AG04450 (cell line): Measurements from ENCODE around the gene CBX4. TPM values are rescaled to one million over a fixed set of nuclear protein-coding genes. Genes with fewer than 3 reads are reported as not detected.

Source experiments
- CTCF ChIA-PET: fragments of 300-600, 350-600 bp; formaldehyde crosslinking; extraction: SDS; loops from one replicate; lab custom pipeline; 2022; ENCODE audit warnings: antibody characterized with exemption, inconsistent platforms; lab: Charles Lee
- POLR2A ChIA-PET: fragments of 350-600 bp; formaldehyde crosslinking; extraction: SDS; loops from one replicate; lab custom pipeline; 2021; ENCODE audit warnings: antibody characterized with exemption, inconsistent platforms; lab: Yijun Ruan, JAX
- DNase-seq: peaks from one replicate; pipeline ENCODE4 v3.0.0-alpha.2; 2011; ENCODE audit warnings: low read depth, low spot score
- H3K27ac ChIP-seq: one replicate; pipeline ENCODE4 v1.5.1; 2012; ENCODE audit warnings: low read depth, low read length, control low read depth
- H3K27me3 ChIP-seq: one replicate; pipeline ENCODE4 v1.6.0; 2012; ENCODE audit warnings: low read length; ENCODE audit not compliant: control insufficient read depth, insufficient read depth
- H3K4me3 ChIP-seq: 2 replicates; pipeline ENCODE4 v1.5.1; 2011; ENCODE audit warnings: mild to moderate bottlenecking, low read depth, low read length, control low read depth
- H3K9me3 ChIP-seq: 2 replicates; pipeline ENCODE4 v1.5.1; 2012; ENCODE audit warnings: low read length; ENCODE audit not compliant: control insufficient read depth, insufficient read depth
- polyA plus RNA-seq: library from polyadenylated mRNA; depleted of rRNA; stranded (reverse); fragments of >200 nt; gene quantifications from 2 replicates; pipeline ENCODE4 v1.2.3, GENCODE V29; 2011
- TF ChIP-seq, protein P1 (sequence below): IDR thresholded peaks from 2 replicates; pipeline ENCODE4 v1.5.1; 2011; ENCODE audit warnings: low read depth, low read length, control low read depth, inconsistent platforms

The CBX4 gene
- polyA plus RNA-seq, 1 experiment, result 7.6 TPM

DNA sequence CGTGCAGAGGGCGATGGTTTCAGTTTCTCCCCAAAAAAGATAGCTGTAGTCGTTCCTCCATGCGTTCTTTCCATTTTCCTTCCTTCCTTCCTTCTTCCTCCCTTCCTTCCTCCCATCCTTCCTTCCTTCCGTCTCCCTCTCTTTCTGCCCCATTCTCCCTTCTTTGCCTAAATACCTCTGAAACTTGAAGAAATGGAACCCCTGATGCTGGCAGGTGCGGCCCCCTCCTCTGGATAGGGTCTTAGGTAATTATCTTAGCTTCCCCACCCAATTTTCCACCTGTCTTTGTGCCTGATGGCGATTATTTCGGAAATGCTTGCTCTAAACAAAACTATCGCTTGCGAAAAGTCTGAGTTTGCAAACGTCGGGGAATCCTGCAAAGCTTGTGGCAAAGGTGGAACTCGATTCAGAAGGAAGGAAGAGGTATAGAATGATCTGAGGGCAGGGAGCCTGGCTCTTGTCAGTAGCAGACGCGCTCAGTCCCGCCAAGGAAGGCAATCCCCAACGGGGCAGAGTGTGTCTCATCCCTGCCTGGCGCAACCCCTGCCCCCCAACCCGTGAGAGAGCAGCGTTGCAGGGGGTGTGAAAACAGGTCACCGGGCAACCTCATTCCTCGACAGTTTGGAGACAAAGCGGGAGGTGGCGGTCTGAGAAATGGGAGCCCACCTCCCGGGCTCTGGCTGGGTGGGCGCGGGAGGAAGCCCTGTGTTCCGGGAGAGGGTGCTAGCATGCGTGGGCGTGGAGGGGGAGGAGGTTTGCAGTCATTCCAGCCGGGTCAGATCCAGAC lies 39.5 kb downstream of the CBX4 start:
- H3K27me3 ChIP-seq, result peaks cover 69% of the 10 kb centered on the region
- no peak overlapping the region for H3K27ac ChIP-seq
- no peak for DNase-seq
- ChIA-PET POLR2A (interaction anchor here (1.0 kb wide), 1 partner anchor 14 kb away, joined by 3 read pairs; no protein-coding TSS in a partner anchor), CTCF (no interaction called here)
- H3K9me3 ChIP-seq, result peaks cover 16% of the 10 kb centered on the region
- TF ChIP-seq, protein P1, sequence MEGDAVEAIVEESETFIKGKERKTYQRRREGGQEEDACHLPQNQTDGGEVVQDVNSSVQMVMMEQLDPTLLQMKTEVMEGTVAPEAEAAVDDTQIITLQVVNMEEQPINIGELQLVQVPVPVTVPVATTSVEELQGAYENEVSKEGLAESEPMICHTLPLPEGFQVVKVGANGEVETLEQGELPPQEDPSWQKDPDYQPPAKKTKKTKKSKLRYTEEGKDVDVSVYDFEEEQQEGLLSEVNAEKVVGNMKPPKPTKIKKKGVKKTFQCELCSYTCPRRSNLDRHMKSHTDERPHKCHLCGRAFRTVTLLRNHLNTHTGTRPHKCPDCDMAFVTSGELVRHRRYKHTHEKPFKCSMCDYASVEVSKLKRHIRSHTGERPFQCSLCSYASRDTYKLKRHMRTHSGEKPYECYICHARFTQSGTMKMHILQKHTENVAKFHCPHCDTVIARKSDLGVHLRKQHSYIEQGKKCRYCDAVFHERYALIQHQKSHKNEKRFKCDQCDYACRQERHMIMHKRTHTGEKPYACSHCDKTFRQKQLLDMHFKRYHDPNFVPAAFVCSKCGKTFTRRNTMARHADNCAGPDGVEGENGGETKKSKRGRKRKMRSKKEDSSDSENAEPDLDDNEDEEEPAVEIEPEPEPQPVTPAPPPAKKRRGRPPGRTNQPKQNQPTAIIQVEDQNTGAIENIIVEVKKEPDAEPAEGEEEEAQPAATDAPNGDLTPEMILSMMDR, result no peak
- H3K4me3 ChIP-seq, result no peak overlapping the region

- Histone ChIP-seq H3K27me3 (peaks cover 63% of the 10 kb centered on the region), H3K27ac (no peak overlapping the region), H3K4me3 (no peak overlapping the region), H3K9me3 (peaks cover 16% of the 10 kb centered on the region)
- CTCF ChIA-PET, result no interaction called here
- TF ChIP-seq, protein P1, result no peak
- POLR2A ChIA-PET, result interaction anchor here (1.0 kb wide), 1 partner anchor 14 kb away, joined by 3 read pairs; no protein-coding TSS in a partner anchor
- DNase-seq, result no peak
Observed at GRCh38 chr17:79799174-79799537, 40.1 kb downstream of the CBX4 start.

- DNase-seq, result no peak
- POLR2A ChIA-PET, result interaction anchor here (1.0 kb wide), 1 partner anchor 15 kb away, joined by 3 read pairs; no protein-coding TSS in a partner anchor
- Histone ChIP-seq H3K4me3 (no peak overlapping the region), H3K9me3 (peaks cover 11% of the 10 kb centered on the region), H3K27me3 (peaks cover 57% of the 10 kb centered on the region), H3K27ac (no peak overlapping the region)
- TF ChIP-seq, protein P1, result no peak
- CTCF ChIA-PET, result no interaction called here
Observed at GRCh38 chr17:79798299-79799173, 40.7 kb downstream of the CBX4 start.

GRCh38 chr17:79797492-79798298 lies 41.5 kb downstream of the CBX4 start:
- H3K4me3 ChIP-seq, result peak overlapping the region; percentile 66
- POLR2A ChIA-PET, result interaction anchor here (0.6 to 1.5 kb wide), 11 partner anchors 11 to 434 kb away, joined by 3 to 29 read pairs (median 4); partner anchors contain the start of gene CBX4
- TF ChIP-seq, protein P1, result no peak
- H3K9me3 ChIP-seq, result peaks cover 3% of the 10 kb centered on the region; the same call in 1 of the 2 replicates
- DNase-seq, result no peak
- H3K27ac ChIP-seq, result no peak overlapping the region
- H3K27me3 ChIP-seq, result peaks cover 49% of the 10 kb centered on the region
- CTCF ChIA-PET, result interaction anchor here (0.6 to 1.1 kb wide), 7 partner anchors 11 to 57 kb away, joined by 3 to 11 read pairs (median 5); partner anchors contain the start of gene CBX4
